Anterior cingulate cortex (tissue), 58 donors: ENCODE measurements around the gene TUBA3D.
A peak's percentile ranks its signal among the peaks of the same experiment; 100 is the strongest.
"Not testable (repeated sequence)": the region's sequence is repeated elsewhere in the genome, so short reads cannot be mapped to it uniquely, and the experiment has no call there.

ENCODE experiments used
- DNase-seq, 58 donors: peaks; one replicate each; lab custom pipeline; 2025; lab: John Stamatoyannopoulos, UW

TUBA3D gene

DNA sequence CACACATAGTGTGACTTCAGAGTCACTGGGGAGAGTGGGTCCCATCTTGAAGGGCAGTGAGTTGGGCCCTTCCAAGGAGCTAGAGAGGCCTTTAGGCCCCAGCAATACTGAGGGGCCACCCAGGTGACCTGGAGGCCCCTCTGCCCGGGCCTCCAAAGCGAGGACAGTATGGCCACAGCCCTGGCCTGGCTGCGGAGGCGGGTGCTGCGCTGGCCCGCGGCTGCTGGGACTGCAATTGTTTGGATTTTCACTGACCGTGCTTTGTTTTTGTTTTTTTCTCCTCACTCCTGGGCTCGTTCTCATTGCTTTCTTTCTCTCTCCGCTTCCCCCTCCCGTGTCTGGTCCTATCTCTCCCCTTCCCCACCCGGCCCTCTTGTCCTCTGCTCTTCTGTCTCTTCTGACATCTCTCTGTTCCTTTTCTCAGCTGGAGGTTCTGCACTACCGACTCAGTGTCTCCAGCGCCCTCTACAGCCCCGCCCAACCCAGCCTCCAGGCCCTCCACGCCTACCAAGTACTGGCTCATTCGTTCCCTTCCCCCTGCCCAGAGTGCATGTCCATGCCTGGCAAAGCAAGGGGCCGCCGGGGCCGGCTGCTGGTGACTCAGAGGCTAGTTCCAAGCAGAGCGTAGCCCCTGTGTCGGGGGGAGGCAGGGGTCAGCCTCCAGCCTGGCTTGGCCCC, 35.5 kb downstream of the TUBA3D start:
- DNase-seq = not testable (repeated sequence)

DNA sequence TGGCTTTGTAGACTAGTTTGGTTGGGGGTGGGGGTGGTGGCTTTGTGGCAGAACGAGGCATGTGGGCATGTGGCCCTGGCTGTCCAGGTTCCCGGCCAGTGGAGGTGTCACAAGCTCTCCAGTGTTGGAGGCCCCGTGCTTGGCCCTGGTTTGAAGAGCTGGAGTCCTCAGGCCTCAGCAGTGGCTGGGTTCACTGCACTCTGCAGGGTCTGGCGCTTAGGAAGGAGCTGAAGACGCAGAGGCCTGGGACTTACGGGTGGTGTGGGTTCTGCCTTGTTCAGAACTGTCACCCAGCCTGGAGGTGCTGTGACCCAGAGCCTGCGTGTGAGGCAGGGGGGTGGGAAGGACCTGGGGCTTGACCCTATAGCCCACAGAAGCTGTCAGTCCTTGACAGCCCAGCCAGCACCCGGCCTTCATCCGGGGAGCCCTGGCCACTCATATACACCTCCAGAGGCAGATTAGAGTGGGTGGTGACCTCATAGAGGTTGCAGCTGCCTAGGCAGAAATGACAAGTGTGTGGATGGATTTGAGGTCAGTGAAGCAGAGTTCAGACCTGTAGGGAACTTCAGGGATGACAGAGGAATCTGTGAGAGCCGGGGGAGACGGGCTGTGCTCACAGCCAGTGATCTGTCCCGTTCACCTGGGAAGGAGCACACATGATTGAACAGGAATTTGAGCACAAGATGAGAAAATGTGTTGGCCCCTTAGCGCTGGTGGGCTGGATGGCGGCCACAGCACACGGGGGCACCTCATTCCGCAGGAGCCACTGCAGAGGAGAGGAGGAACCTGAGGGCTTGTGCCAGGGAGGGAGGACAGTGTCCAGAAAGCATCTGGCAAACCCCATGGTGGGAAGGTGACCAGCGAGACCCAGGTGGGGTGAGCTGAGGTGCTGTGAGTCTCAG, 36.3 kb downstream of the TUBA3D start:
- DNase-seq = peak in 5 of 58 donors; percentile 6 to 61 (median 12)

DNA sequence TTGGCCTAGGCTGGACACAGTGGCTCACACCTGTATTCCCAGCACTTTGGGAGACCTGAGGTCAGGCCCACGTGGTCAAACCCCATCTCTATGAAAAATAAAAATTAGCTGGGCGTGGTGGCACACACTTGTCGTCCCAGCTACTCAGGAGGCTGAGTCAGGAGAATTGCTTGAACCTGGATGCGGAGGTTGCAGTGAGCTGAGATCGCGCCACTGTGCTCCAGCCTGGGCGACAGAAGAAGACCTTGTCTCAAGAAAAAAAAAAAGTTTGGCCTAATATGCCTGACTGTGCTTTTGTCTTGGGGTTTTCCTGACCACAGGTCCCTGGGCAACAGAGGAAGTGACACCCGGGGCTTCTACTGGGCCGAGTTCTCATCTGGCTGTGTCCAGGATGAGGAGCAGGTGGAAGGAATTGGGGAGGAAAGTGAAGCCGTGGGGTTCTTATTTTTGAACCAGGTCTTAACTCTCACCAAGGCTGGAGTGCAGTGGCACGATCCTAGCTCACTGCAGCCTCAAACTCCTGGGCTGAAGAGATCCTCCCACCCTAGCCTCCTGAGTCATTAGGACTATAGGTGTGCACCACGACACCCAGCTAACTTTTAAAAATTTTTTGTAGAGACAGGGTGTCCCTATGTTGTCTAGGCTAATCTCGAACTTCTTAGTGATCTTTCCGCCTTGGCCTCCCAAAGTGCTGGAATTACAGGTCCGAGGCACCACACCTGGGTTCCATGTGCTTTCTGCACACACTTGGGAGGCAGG, 38.7 kb downstream of the TUBA3D start:
- not testable (repeated sequence) for DNase-seq

DNA sequence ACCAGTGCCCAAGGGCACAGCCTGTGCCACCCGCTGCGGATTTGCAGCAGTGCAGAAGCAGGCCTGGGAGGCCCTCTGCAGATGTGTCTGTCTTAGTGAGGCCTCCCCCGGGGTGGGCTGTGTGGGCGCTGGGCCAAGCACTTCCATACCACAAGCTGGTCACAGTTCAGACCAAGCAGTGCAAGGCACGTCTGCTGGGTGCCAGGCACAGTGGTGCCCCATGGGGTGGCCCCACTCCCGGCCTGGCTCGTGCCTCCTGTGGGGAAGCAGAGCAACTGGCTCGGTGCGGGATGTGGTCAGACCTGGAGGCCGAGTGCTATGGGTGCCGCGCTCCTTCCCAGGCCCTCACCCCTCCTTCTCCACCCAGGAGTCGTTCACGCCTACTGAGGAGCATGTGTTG, 39.3 kb downstream of the TUBA3D start:
- not testable (repeated sequence) for DNase-seq

DNA sequence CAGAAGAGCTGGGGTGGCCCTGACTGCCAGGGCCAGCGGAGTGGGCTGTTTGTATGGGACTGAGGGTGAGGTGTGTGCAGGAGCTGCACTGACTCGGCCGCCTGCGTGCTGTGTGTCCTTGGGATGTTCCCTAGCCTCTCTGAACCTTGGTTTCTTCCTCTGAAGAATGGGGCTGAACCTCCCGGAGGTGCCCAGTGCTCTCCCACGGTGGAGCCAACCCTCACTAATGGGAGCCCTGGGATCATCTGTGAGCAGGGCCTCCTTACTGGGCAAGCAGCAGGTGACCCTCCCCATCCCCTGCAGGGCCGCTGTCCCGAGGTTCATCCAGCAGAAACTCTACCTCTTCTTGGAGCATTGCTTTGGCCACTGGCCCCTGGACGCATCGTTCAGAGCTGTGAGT, 40.1 kb downstream of the TUBA3D start:
- DNase-seq = no peak

DNA sequence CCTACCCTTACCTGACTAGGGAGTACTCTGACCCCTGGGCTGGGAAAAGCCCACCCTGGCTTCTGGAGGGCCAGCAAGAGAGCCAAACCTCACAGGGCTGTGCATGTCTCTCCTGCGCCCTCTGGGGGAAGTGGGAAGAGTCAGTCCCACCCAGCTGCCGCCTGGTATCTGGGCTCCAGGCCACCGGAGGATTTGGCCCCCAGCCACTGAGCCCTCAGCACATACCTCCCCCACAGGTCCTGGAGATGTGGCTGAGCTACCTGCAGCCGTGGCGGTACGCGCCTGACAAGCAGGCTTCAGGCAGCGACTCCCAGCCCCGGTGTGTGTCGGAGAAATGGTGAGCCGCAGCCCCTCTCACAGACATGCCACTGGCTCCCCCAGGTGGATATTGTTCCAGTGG, 40.7 kb downstream of the TUBA3D start:
- not testable (repeated sequence) for DNase-seq

DNA sequence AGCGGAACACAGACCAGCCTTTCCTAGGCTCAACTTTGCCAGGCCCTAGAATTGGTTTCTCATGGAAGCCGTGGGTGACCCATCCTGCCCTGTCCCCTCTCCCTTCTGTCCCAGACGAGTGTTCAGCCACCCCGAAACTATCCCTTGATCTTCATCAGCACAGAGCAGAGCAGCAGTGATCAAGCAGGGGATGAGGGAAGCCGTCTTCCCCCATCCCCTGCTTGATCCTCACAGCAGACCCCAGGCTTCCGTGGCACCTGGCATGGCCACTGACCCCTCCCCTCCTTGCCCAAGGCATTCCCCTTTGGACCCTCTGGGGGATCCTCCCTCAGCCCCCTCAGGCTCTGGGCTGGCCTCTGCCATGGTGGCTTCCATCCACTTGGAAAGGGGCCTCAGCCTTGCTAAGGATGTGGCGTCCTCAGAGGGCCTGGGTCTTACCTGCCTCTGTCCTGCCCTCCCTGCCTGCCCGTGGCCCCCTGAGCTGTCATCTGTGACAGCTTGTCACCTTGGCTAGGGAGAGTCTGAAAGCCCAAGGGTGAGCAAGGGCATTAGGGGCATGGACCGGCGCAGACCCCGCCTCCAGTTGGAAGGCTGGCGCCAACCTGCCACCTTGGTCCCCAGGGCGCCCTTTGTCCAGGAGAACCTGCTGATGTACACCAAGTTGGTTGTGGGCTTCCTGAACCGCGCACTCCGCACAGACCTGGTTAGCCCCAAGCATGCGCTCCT, 41.4 kb downstream of the TUBA3D start:
- peak in 1 of 58 donors; percentile 5 for DNase-seq

DNA sequence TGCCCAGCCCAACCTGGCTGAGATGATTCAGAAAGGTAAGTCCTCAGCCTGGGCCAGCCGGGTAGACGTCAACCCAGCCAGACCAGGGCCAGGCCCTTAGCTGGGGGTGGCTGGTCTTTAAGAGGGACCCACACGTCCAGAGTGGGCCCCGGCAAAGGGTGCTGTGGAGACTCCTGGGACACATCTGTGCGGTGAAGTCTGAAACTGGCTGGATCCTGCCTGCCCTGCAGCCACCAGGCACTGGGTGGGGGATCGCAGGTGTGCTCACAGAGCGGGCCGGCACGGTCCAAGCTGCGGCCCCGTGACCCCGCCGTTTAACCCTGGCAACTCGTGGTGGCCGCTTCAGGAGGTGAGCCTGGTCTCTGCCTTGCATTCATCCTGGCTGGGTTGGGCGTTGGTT, 41.9 kb downstream of the TUBA3D start:
- DNase-seq = not testable (repeated sequence)

DNA sequence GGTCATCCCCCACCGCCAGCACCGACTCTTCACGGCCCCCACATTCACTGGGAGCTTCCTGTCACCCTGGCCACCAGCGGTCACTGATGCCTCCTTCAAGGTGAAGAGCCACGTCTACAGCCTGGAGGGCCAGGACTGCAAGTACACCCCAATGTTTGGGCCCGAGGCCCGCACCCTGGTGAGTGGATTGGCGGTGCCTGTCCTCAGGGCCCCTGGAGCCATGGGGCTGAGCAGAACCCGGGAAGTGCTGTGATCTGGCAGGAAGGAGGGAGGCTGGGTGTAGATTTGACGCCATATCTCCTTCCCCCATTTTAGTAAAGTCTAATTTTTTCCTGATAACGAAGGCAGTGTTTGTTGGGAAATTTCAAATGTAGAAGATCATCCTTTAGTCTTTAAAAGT, 42.6 kb downstream of the TUBA3D start:
- DNase-seq = not testable (repeated sequence)

DNA sequence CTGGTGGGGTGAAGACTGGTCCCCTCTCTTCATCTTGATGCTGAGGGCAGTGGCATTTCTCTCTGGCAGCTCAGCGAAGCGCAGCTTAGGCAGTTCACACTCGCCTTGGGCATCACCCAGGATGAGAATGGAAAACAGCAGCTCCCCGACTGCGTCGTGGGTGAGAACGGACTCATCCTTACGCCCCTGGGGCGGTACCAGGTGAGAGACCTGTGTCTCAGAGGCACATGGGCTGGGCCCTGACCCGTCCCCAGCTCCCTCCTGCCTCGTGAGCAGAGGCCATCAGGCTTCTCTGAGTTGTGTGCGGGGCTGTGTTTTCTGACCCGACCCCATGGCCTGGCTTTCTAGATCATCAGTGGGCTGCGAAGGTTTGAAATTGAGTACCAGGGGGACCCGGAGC, 43.5 kb downstream of the TUBA3D start:
- DNase-seq = no peak

DNA sequence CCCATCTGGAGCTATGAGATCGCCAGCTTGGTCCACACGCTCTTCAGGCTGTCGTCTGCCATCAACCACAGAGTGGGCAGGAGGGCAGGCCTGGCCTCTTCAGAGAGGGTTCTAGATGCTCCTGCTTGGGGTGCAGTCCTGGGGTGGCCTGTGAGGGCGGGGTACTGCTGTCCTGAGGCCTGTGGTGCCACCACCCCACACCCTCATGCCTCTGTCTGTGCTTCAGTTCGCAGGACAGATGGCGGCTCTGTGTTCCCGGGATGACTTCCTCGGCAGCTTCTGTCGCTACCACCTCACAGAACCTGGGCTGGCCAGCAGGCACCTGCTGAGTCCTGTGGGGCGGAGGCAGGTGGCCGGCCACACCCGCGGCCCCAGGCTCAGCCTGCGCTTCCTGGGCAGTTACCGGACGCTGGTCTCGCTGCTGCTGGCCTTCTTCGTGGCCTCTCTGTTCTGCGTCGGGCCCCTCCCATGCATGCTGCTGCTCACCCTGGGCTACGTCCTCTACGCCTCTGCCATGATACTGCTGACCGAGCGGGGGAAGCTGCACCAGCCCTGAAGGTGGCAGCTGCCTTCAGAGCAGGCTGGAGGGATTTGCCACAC, 44.1 kb downstream of the TUBA3D start:
- not testable (repeated sequence) for DNase-seq

DNA sequence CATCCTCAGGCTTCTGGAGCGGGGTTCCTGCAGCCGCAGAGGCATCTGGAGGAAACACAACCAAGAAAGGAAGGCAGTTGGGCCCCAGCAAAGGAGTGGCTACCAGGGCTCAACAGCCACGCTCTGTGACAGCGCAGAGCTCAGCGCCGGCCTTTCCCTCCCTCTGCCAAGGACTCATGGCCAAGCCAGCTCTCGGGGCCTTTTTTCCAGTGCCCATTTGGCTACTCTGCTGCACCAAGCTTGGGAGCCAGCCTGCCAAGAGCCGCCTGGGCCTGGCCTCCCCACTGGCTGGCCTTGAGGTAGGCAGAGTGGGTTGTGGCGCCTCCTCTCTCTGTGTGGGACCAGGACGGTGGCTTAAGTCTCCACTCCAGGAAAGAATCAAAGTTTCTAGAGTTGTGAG, 44.6 kb downstream of the TUBA3D start:
- DNase-seq = peak in 22 of 58 donors; percentile 6 to 55 (median 26)

DNA sequence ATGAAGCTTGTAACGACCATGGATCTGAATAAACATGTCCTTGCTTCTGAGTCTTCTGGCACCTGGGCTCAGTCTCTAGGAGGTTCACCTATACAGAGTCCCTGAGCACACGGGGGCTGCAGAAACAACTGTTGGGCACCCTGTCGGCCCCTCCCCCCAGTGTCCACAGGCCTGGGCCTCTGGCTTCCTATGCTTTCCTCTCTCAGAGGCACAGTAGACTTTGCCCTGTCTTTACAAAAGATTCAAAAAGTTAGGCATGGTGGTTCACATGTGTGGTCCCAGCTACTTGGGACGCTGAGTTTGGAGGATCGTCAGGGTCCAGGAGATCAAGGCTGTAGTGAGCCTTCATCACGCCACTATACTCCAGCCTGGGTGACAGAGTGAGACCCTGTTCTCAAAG, 45.6 kb downstream of the TUBA3D start:
- not testable (repeated sequence) for DNase-seq

DNA sequence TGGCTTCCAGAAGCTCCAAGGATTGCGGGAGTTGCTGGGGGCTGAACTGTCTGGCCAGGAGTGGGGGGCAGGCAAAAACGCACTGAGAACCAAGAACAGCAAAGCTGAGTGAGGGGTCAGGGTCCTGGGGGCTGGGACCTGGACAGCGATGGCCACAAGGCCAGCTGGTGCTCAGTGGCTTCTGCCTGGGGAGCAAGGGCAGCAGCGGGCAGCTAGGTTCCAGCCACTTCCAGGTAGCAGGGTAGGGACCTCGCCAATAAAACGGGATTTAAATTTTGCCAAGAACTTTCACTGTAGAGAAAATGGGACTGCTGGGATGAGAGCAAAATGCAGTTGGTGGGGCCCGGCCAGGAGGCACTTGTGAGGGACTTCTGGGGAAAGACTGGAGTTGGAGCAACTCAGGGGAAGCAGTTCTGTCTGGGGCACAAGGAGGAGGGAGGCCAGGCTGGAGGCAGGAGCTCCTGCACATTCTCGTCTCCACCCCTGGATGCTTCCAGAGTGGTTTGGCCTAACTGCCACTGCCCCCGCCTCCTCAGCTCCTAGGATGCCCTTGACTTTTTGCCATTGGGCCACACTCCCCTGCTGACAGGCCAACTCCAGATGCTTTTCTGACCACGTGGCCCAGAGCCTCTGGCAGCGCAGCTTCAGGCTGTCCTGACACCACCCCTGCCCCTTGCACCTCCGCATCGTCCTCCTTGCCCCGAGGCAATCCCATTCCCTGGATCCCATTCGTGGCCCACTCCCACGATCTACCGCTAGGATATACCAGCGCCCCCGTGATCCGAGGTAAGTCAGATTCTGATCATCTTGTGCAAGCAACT, 46.3 kb downstream of the TUBA3D start:
- DNase-seq = no peak

DNA sequence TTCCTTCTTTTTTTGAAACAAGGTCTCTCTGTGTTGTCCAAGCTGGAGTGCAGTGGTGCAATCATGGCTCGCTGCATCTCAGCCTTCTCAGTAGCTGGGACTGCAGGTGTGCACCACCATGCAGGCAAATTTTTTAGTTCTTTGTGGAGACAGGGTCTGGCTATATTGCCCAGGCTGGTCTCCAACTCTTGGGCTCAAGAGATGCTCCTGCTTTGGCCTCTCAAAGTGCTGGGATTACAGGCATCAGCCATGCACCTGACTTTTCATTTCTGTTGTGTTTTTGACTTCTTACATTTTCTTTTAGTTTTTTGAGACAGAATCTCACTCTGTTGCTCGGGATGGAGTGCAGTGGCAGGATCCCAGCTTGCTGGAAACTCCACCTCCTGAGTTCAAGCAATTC, 49.3 kb downstream of the TUBA3D start:
- DNase-seq = not testable (repeated sequence)

DNA sequence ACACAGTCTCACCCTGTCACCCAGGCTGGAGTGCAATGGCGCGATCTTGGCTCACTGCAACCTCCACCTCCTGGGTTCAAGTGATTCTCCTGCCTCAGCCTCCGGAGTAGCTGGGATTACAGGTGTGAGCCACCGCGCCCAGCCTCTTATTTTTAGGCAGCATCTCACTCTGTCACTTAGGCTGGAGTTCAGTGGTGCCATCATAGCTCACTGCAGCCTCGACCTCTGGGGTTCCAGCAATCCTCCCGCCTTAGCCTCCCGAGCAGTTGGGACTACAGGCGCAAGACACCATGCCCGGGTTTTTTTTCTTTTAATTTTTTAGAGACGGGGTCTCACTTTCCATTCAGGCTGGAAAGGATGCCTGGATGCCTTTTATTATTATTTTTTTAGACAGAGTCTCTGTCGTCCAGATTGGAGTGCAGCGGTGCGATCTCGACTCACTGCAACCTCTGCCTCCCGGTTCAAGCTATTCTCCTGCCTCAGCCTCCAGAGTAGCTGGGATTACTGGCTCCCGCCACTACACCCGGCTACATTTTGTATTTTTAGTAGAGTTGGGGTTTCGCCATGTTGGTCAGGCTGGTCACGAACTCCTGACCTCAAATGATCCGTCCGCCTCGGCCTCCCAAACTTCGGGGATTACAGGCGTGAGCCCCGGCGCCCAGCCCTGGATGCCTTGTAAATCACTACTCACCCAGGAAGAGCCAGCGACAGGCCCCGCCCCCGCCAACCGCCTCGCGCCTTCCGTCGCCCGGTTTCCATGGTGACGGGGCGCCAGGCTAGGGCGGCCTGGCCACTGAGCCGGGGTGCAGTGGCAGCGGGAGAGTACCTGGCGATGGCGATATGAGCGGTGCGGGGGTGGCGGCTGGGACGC, 51.4 kb downstream of the TUBA3D start, which contains the start of gene CCDC74A:
Gene CCDC74A, plus strand, starts transcription at position 758 of the 871 bp plus-strand sequence. Its CDS starts 83 bp downstream, at position 841.
- DNase-seq = peak in 40 of 58 donors; percentile 7 to 64 (median 34)

DNA sequence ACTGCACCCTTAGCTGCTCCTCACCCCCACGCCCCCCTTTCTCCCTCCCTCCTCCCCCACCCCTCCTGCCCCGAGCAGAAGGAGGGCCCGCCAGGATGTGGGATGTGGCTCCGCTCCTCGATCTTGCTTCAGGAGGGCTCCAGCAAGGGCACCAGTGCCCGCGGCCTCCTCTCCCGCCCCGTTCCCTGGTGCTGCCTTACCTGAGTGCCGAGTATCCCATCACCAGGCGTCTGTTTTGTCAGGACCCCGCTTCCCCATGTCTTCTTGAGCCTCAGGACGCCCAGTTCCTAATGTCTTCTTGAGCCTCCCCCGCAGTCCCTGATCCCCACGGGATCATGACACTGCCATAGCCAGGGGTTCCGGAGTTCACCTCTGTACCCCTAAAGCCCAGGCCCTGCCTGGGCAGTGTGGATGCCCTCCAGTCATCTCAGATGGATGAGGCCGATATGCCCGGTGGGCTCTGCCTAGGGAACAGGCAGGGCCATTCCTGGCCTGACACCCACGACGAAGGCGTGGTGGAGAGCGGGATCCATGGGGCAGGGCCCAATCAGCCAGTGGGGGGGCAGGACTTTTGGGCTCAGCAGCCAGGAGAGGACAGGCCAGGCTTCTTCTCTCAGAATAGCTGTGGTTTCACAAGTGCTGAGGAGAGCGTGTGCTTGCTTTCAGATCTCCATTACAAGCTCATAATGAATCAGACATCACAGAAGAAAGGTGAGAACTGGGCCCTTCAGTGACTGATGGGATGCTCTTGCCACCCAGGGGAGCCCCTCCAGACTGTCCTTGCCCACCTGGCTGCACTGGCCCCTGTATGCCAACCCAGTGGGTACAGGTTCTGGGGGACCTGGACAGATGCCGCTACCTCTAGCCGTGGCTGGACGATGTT, 53.3 kb downstream of the TUBA3D start:
- DNase-seq = not testable (repeated sequence)
